Urinary bladder (tissue), 4 donors: ENCODE results near the gene TEX35. TPM values are rescaled to one million over a fixed set of nuclear protein-coding genes. Genes with fewer than 3 reads are reported as not detected.
"Not testable (repeated sequence)": the region's sequence is repeated elsewhere in the genome, so short reads cannot be mapped to it uniquely, and the experiment has no call there.

Experiments
- DNase-seq: peaks from one replicate; pipeline ENCODE4 v3.0.0-alpha.2; 2015; ENCODE audit errors: extremely low spot score
- H3K27ac ChIP-seq: one replicate; pipeline ENCODE4 v1.5.1; 2013; ENCODE audit warnings: low read depth, mild to moderate bottlenecking, moderate library complexity
- H3K36me3 ChIP-seq: one replicate; pipeline ENCODE4 v1.6.1; 2013; ENCODE audit warnings: mild to moderate bottlenecking, moderate library complexity; ENCODE audit not compliant: insufficient read depth
- H3K4me1 ChIP-seq: one replicate; pipeline ENCODE4 v1.6.1; 2013; ENCODE audit warnings: mild to moderate bottlenecking, moderate library complexity; ENCODE audit not compliant: insufficient read depth
- H3K4me3 ChIP-seq: one replicate; pipeline ENCODE4 v1.5.1; 2013; ENCODE audit warnings: low read depth, low read length
- WGBS: extraction: QIAGEN DNeasy Blood & Tissue Kit; methylation state at CpG from one replicate; pipeline ENCODE4 v1.1.7; 2013; 5-methylcytosine and 5-hydroxymethylcytosine counted together
- polyA plus RNA-seq: library from polyadenylated mRNA; stranded (reverse); fragments of 200-250 nt; gene quantifications from one replicate; pipeline ENCODE4 v1.2.3, GENCODE V29; 2013
- total RNA-seq: library from RNA; depleted of rRNA; stranded (reverse); fragments of >200 nt; gene quantifications from one replicate; pipeline ENCODE4 v1.2.3, GENCODE V29; 2014
- donor health status: healthy with polysubstance abuse.
- donor health status: healthy.

The TEX35 gene
- total and polyA plus RNA-seq, 2 donors: 0.11 TPM; not detected in 1

DNA sequence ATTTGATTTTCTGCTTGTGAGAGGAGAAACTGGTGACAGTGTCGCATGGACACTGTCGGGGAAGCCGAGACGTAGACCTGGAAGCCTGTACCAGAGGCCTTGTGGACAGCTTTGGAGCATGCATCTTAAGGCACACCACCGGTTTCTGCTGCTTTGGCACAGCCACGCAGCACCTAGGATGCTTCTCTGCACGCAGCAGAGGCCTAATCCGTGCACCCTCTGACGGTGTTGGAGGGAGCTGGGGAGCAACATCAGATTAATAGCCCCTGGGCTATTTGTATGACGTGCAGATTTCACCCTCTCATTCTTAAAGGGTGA is 30.3 kb downstream of the TEX35 start:
- 12% methylated on average over 10 of the region's 10 CpGs for WGBS
- H3K4me3 ChIP-seq: peak overlapping the region; percentile 71

DNA sequence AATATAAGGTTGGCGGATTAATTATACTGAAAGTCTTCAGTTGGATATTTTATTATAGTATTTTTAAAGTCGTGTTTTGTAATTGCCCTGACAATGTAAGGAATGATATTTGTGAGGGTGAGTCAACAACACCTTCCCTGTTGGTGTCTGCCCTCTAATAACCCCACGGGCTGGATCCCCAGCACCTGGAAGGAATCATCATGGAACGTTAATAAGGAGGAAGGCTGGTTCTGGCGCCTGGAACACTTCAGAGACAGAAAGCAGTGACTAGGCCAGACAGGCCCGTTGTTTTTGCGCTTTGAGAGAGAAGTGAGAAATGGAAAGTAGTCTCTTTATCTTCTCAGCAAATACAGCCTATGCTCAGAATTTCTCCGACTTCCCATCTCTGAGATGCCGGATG is 31.6 kb downstream of the TEX35 start:
- Histone ChIP-seq H3K4me3 (no peak overlapping the region), H3K27ac (no peak overlapping the region), H3K36me3 (no peaks in the 10 kb centered on the region), H3K4me1 (no peaks in the 10 kb centered on the region)
- DNase-seq: no peak
- WGBS: 82% methylated on average over 9 of the region's 9 CpGs

More for the DNA sequence above, 30.3 kb downstream of the TEX35 start:
- DNase-seq: no peak
- Histone ChIP-seq H3K4me1 (no peaks in the 10 kb centered on the region), H3K36me3 (no peaks in the 10 kb centered on the region), H3K27ac (no peak overlapping the region)

DNA sequence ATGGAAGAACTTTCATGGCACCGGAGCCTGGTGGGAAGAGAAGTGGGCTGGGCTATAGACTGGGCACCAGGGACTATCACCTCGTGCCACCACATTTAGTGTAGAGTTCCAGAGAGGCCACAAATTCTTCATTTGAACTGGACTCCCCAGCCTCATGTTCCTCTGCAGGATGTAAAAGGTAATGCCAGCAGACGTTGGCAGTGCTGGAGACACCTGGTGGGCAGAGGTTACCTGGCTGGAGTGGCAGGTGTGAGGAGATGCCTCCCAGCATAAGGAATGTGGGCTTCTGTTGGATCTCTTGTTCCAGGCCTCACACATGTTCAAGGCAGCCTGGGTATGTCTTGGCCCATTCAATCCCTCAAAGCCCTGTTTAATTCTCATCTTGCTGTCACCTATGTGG is 35.2 kb downstream of the TEX35 start:
- Histone ChIP-seq H3K4me1 (no peaks in the 10 kb centered on the region), H3K4me3 (no peak overlapping the region), H3K36me3 (no peaks in the 10 kb centered on the region), H3K27ac (no peak overlapping the region)
- DNase-seq: no peak
- WGBS: 93% methylated on average over 3 of the region's 3 CpGs

DNA sequence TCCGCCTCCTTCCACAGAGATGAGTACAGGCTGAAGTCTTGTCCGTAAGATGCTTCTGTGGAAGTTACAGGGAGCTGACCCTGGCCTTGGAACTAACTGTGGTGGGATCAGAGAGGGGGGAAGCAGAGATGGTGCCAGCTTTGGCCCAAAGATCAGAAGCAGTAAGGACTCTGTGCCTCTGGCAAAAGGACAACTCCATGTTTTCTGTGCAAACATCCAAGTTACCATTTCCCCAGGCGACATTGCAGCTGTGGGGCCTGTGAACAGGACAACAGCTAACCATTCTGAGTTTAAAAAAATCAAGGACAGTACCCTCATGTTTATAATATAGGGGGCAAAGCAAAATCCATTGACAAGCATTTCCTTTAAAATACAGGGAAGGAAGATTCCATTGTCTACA is 38.4 kb downstream of the TEX35 start:
- 81% methylated on average over 3 of the region's 3 CpGs for WGBS
- H3K4me3 ChIP-seq: no peak overlapping the region

DNA sequence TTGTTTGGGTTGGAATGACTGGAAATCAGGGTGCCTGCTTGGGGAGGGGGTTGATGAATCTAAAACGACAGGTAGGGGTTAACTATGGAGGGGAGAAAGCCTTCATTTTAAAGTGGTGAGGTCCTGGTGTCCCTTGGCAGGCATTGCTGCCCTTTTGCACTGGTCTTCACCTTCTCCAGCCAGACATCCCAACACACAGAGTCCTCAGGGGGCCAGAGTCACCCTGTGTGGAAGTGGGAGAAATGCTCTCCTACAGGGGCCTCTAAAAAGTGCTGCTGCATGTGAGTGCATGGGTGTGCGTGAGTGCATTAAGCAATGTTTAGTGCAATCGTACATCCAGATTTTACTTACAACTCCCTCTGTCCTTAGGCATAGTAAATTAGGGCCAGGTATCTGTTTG is 39.0 kb downstream of the TEX35 start:
- Histone ChIP-seq H3K27ac (no peak overlapping the region), H3K36me3 (no peaks in the 10 kb centered on the region), H3K4me1 (no peaks in the 10 kb centered on the region), H3K4me3 (no peak overlapping the region)
- no peak for DNase-seq
- WGBS: 88% methylated on average over 3 of the region's 3 CpGs

More for the DNA sequence above, 38.4 kb downstream of the TEX35 start:
- Histone ChIP-seq H3K36me3 (no peaks in the 10 kb centered on the region), H3K27ac (no peak overlapping the region), H3K4me1 (no peaks in the 10 kb centered on the region)
- no peak for DNase-seq

DNA sequence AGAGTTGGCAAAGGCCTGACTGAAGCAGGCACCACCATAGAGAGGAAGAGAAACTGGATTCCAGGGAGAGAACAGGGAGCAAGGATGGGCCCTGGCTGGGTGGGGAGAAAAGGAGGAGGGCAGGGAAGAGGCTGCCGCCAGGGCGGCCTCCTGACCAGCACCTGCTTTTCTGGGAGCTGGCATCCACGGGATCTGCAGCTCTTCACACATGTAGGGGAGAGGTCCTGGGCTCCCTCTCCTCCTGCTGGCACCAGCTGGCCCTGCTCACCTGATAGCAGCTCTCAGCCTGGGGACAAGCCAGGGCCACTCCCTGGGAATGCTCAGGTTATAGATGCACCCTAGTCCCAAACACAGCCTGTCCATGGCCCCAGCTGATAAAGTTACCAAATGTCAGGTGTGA is 39.9 kb downstream of the TEX35 start:
- H3K4me3 ChIP-seq: no peak overlapping the region
- no peaks in the 10 kb centered on the region for H3K36me3 ChIP-seq
- H3K4me1 ChIP-seq: no peaks in the 10 kb centered on the region
- H3K27ac ChIP-seq: no peak overlapping the region
- WGBS: 93% methylated on average over 3 of the region's 3 CpGs
- no peak for DNase-seq

DNA sequence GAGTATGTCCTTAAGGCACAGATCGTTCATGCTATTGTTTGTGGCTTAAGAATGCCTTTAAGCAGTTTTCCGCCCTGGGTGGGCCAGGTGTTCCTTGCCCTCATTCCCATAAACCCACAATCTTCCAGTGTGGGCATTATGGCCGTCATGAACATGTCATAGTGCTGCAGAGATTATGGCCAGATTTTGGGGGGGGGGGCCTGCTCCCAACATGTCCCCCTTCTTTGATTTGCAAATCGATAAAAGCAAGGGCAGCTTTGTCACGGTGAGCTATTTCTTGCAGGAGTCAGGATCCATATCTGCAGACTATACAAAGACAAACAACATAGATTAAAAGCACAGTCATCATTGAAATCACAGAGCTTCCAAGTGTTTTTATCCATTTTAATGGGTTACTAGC is 41.4 kb downstream of the TEX35 start:
- not testable (repeated sequence) for DNase-seq, H3K36me3 ChIP-seq, H3K27ac ChIP-seq, H3K4me3 ChIP-seq, H3K4me1 ChIP-seq
- 95% methylated on average over 5 of the region's 5 CpGs for WGBS

DNA sequence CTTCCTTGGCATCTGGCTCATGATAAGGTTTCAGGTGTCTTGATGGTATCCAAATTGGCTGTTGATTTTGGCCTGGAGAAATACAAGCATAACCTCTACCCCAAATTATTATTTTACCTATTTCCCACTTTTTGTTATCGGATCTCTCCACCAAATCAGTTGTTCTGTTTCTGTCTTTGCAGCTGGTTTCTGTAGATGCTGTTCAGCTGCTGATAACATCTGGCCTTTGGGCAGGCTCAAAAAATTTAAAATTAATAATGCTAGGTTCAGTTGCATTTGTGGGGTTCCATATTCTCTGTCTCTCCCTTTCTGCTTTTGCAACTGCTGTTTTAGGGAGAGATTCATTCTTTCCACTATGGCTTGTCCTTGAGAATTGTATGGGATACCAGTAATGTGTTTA is 42.7 kb downstream of the TEX35 start:
- H3K36me3 ChIP-seq: not testable (repeated sequence)
- 98% methylated on average over 1 of the region's 1 CpG for WGBS

DNA sequence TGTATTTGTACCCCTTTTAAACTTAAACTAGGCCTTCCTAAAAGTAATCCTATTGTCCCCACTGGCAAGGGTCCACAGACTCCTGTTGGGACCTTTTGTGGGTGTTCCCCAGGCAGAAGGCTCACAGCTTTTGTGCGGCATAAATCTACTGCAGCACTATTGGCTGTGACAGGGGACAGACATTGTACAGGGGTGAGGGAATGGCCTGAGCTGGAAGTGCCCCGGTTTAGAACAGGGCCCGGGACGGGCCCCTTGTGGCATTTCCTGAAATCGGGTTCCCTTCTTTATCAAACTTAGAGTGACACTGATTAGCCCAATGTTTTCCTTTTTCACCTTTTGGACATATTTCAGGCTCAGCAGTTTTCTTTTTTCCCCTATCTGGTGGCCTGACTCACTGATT is 45.9 kb downstream of the TEX35 start:
- H3K27ac ChIP-seq, H3K4me3 ChIP-seq, H3K36me3 ChIP-seq, H3K4me1 ChIP-seq, DNase-seq: not testable (repeated sequence)
- WGBS: 40% methylated on average over 5 of the region's 5 CpGs

More for the DNA sequence above, 42.7 kb downstream of the TEX35 start:
- H3K4me3 ChIP-seq, DNase-seq, H3K4me1 ChIP-seq, H3K27ac ChIP-seq: not testable (repeated sequence)

DNA sequence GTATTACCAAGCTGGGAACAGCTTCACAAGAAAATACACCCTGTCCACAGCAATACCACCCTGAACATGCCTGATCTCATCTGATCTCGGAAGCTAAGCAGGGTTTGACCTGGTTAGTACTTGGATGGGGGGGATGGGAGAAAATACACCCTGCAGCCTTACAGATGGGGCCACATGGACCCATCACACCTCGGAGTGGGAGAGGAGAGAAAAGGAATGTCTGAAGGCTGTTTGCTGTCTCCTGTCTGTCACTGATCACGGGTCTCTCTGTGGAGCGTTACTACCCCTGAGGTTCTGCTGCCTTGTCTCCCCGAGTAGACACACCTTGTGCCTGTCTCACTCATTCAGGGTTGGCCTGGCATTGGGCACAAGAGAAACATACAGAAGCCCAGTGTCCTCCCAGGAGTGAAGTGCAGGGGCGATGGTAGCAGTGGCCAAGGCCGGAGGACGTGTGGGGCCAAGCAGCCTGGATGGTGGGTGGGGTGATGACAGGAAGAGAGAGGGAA is 48.0 kb downstream of the TEX35 start:
- H3K36me3 ChIP-seq: no peaks in the 10 kb centered on the region
- no peak for DNase-seq
- 86% methylated on average over 8 of the region's 8 CpGs for WGBS
- no peak overlapping the region for H3K27ac ChIP-seq
- no peaks in the 10 kb centered on the region for H3K4me1 ChIP-seq
- no peak overlapping the region for H3K4me3 ChIP-seq

DNA sequence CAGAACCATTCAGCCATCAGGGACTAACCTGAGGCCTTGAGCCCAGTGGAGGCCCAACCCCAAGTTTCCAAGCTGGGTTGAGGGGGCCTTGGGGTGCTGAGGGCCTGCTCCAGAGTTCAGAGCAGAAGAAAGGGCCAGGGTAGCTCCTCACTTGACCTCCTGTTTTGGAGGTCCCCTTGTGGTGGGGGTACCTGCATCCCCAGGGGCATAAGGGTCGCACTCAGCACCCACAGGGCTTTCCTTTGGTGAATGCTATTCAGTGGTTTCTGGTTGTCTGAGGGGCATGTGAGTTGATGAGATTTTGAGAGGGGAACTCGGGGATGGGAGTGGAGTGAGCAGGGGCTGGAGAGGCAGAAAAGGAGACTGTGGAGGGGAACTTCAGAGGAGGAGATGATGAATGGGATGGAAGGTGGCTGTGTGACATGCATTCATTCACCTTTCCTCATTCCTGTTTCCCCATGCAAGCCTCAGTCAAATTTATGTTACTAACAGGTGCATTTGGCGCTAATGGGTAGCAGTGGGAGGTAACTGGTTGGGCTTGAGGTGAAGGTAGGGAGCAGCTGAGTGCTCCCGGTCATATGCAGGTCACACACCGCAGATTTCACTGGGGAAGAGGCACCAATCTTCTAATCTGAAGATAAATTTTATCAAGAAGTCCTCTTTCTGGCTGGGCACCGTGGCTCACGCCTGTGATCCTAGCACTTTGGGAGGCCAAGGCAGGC is 50.4 kb downstream of the TEX35 start:
- 96% methylated on average over 7 of the region's 7 CpGs for WGBS

DNA sequence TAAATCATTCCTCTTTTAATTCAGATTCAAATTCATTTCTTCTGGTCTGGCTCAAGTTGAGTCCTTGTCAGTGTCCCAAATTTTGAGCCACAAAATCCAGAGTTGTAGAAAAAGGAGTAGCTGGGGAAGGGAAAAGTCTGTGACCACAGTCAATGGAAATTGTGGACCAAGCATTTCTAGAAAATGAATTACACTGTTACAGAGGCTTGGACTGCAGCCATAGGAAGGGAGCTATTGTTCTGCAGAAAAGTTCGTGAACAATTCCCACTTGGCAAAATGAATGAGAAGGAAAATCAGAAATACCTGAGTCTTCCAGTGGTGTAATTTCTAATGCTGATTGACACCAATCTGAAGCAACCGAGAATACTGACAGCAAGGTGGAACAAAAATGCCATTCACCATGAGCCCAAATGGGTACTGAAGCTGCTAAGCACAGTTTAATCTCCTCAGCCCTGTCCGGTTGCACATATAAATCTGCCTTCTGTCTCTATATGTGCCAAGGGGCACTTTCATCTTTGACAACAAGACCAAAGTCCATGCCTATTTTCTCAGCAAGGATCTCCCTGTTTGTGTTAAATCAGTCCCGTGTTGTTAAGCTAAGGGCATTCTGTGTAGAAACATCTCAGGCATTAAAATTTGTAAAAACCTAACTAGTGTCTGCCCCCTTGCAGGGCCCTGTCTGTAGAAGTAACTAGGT is 51.3 kb downstream of the TEX35 start:
- H3K36me3 ChIP-seq: no peaks in the 10 kb centered on the region
- WGBS: 62% methylated on average over 4 of the region's 4 CpGs
- DNase-seq: no peak
- no peak overlapping the region for H3K4me3 ChIP-seq
- H3K4me1 ChIP-seq: no peaks in the 10 kb centered on the region
- H3K27ac ChIP-seq: no peak overlapping the region

More for the DNA sequence above, 50.4 kb downstream of the TEX35 start:
- Histone ChIP-seq H3K4me1 (no peaks in the 10 kb centered on the region), H3K27ac (no peak overlapping the region), H3K4me3 (no peak overlapping the region), H3K36me3 (no peaks in the 10 kb centered on the region)
- no peak for DNase-seq

DNA sequence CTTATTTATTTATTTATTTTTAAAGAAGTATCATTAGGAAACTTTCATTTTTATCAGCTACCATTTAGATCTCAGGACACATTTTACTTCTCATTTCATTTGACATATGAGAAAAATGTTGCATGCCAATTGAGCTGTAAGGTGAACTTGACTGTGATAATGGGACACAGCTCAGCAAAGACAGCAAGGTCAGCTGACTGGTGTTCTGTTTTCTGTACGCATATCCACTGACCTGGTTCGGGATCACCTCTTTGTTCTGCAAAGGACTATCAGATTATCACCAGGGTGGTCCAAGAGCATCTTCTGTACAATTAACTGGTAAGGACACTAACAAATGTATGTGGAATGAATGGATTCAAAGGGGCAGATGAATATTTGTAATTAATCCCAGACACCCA is 51.9 kb downstream of the TEX35 start:
- 46% methylated on average over 2 of the region's 2 CpGs for WGBS
- no peak overlapping the region for H3K27ac ChIP-seq
- no peak for DNase-seq

DNA sequence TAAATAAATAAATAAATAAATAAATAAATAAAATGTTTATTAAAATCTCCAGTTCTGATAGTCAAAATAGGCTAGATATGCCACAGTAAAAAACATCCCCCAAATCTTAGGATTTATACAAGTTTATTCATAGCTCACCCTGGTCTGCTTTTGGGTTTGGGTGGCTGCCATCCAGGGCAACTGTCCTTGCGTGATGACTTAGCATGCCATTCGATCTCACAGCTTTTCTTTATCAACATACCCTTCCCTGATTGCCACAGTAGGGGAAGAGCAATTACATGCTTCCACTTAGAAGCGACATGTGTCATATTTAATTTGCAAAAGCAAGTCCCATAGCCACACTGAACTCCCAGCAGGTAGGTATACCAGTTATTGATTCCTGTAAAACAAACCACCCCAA is 52.7 kb downstream of the TEX35 start:
- 91% methylated on average over 3 of the region's 3 CpGs for WGBS
- Histone ChIP-seq H3K36me3 (no peaks in the 10 kb centered on the region), H3K27ac (no peak overlapping the region), H3K4me1 (no peaks in the 10 kb centered on the region), H3K4me3 (no peak overlapping the region)
- DNase-seq: no peak

More for the DNA sequence above, 51.9 kb downstream of the TEX35 start:
- Histone ChIP-seq H3K36me3 (no peaks in the 10 kb centered on the region), H3K4me1 (no peaks in the 10 kb centered on the region), H3K4me3 (no peak overlapping the region)
